HepG2 (cell line): ENCODE data around the gene INHBC. TPM values are rescaled to one million over a fixed set of nuclear protein-coding genes. Genes with fewer than 3 reads are reported as not detected.

Experiments used
- ATAC-seq: fragments of 200-7000 bp; cut with Tn5 transposase; 3 replicates; pipeline ENCODE4 v1.9.1; 2020; ENCODE audit warnings: mild to moderate bottlenecking, moderate library complexity
- BruUV-seq: library from RNA; stranded (reverse); fragments of 400-500 nt; replicated peaks from 2 replicates; lab custom pipeline; 2021; lab: Mats Ljungman, UMichigan
- CTCF ChIA-PET: fragments of 300-600 bp; formaldehyde crosslinking; extraction: SDS; loops from one replicate; lab custom pipeline; 2021; ENCODE audit warnings: low total read pairs, inconsistent platforms, low intra/inter-chr PET ratio; lab: Yijun Ruan, JAX
- POLR2A ChIA-PET: fragments of 350-600 bp; sonication (Branson Sonifier 250); formaldehyde crosslinking; loops from one replicate; lab custom pipeline; 2020; ENCODE audit warnings: antibody characterized with exemption, inconsistent platforms; lab: Yijun Ruan, JAX
- DNase-seq: peaks from one replicate; pipeline ENCODE4 v3.0.0-alpha.2; 2015; ENCODE audit warnings: low spot score
- FAIRE-seq: peaks from 3 replicates; lab custom pipeline; 2011; peaks lifted over from hg19 to GRCh38; lab: Jason Lieb, UNC
- H2AFZ ChIP-seq: one replicate; pipeline ENCODE4 v1.6.1; 2011; ENCODE audit warnings: low read length, inconsistent platforms
- H3K27ac ChIP-seq: fragments of 300-600 bp; 3 replicates; pipeline ENCODE4 v1.8.0; 2011; ENCODE audit warnings: mixed run types, mild to moderate bottlenecking, mixed read lengths, low read length, inconsistent platforms; ENCODE audit not compliant: insufficient read depth; ENCODE audit errors: extremely low read length
- H3K27me3 ChIP-seq, 2 experiments: fragments of 200-600 bp in 1 of 2; 2 replicates in 1 of 2; 3 replicates in 1 of 2; pipeline versions ENCODE4 v1.6.0 to v1.8.0; 2011; ENCODE audit warnings: low read length in 2 of 2, mild to moderate bottlenecking in 2 of 2, moderate library complexity in 2 of 2, inconsistent platforms in 1 of 2; ENCODE audit not compliant: insufficient read depth in 2 of 2, control insufficient read depth in 1 of 2
- H3K36me3 ChIP-seq, 2 experiments: fragments of 200-600 bp in 1 of 2; replicated peaks in 1 of 2; 2 replicates in 1 of 2; 3 replicates in 1 of 2; pipeline versions ENCODE4 v1.5.1 to v1.8.0; 2011; ENCODE audit warnings: low read length in 2 of 2, inconsistent platforms in 1 of 2; ENCODE audit not compliant: insufficient read depth in 2 of 2, control insufficient read depth in 1 of 2
- H3K4me1 ChIP-seq: 2 replicates; pipeline ENCODE4 v1.5.1; 2012; ENCODE audit warnings: low read length, inconsistent platforms; ENCODE audit not compliant: insufficient read depth
- H3K4me2 ChIP-seq: 2 replicates; pipeline ENCODE4 v1.6.0; 2011; ENCODE audit warnings: low read depth, low read length, inconsistent platforms
- H3K4me3 ChIP-seq, 3 experiments: fragments of 200-600 bp in 1 of 3; sonication (generic), shearing (Covaris generic) in 1 of 3; replicated peaks in 1 of 3; 2 replicates each; pipeline ENCODE4 v1.5.1; 2011 to 2016; ENCODE audit warnings: low read length in 3 of 3, inconsistent platforms in 2 of 3, low read depth in 2 of 3, mild to moderate bottlenecking in 2 of 3, control low read depth in 1 of 3, mixed read lengths in 1 of 3; ENCODE audit not compliant: insufficient read depth in 1 of 3
- H3K79me2 ChIP-seq: one replicate; pipeline ENCODE4 v1.6.1; 2011; ENCODE audit warnings: low read length, inconsistent platforms; ENCODE audit not compliant: insufficient read depth
- H3K9ac ChIP-seq: 2 replicates; pipeline ENCODE4 v1.6.0; 2011; ENCODE audit warnings: mild to moderate bottlenecking, low read depth, low read length, inconsistent platforms; ENCODE audit not compliant: insufficient read depth
- H3K9me3 ChIP-seq: 2 replicates; pipeline ENCODE4 v1.5.1; 2012; ENCODE audit warnings: mild to moderate bottlenecking, low read length
- H4K20me1 ChIP-seq: 2 replicates; pipeline ENCODE4 v1.6.0; 2011; ENCODE audit warnings: inconsistent platforms, mild to moderate bottlenecking, low read length, moderate library complexity; ENCODE audit not compliant: insufficient read depth
- ARID2 ChIP-seq: sonication (generic); formaldehyde crosslinking; IDR thresholded peaks from 2 replicates; pipeline ENCODE4 v1.8.1; 2022; ENCODE audit warnings: mild to moderate bottlenecking, missing genetic modification reagents, borderline replicate concordance
- ARNTL ChIP-seq: sonication (generic); formaldehyde crosslinking; IDR thresholded peaks from 2 replicates; pipeline ENCODE4 v1.4.0; 2020; ENCODE audit warnings: mild to moderate bottlenecking, missing genetic modification reagents
- ELF3 ChIP-seq: IDR thresholded peaks from 2 replicates; pipeline ENCODE4 v1.6.1; 2016; ENCODE audit warnings: missing genetic modification reagents, missing compliant biosample characterization
- GFI1 ChIP-seq: sonication (generic); formaldehyde crosslinking; IDR thresholded peaks from 2 replicates; pipeline ENCODE4 v1.5.0; 2020; ENCODE audit warnings: missing genetic modification reagents, mild to moderate bottlenecking, borderline replicate concordance
- HIVEP1 ChIP-seq: sonication (generic); formaldehyde crosslinking; IDR thresholded peaks from 2 replicates; pipeline ENCODE4 v1.4.0; 2020; ENCODE audit warnings: mild to moderate bottlenecking, missing genetic modification reagents
- KDM3A ChIP-seq: IDR thresholded peaks from 2 replicates; pipeline ENCODE4 v1.6.1; 2018; ENCODE audit warnings: low read depth, missing compliant biosample characterization
- NR2F1 ChIP-seq, 2 experiments: fragments of 450-650 bp in 1 of 2; formaldehyde crosslinking in 1 of 2; IDR thresholded peaks; 2 replicates each; pipeline versions ENCODE4 v1.5.0 to v1.6.1; 2016 to 2020; ENCODE audit warnings: mild to moderate bottlenecking in 1 of 2, missing compliant biosample characterization in 1 of 2, missing genetic modification reagents in 1 of 2, moderate library complexity in 1 of 2
- PLSCR1 ChIP-seq: sonication (generic); formaldehyde crosslinking; IDR thresholded peaks from 2 replicates; pipeline ENCODE4 v1.5.0; 2020; ENCODE audit warnings: missing genetic modification reagents, mild to moderate bottlenecking, borderline replicate concordance
- PRPF4 ChIP-seq: fragments of 200-400 bp; formaldehyde crosslinking; IDR thresholded peaks from 2 replicates; pipeline ENCODE4 v1.6.1; 2016; ENCODE audit warnings: low read length, low read depth; ENCODE audit not compliant: poor library complexity, severe bottlenecking
- YEATS4 ChIP-seq: sonication (generic); formaldehyde crosslinking; IDR thresholded peaks from 2 replicates; pipeline ENCODE4 v1.4.0; 2020; ENCODE audit warnings: missing genetic modification reagents, borderline replicate concordance
- ZFX ChIP-seq: sonication (generic); formaldehyde crosslinking; IDR thresholded peaks from 2 replicates; pipeline ENCODE4 v1.4.0; 2020; ENCODE audit warnings: mild to moderate bottlenecking, low read depth, missing genetic modification reagents, moderate library complexity
- ZNF44 ChIP-seq: sonication (generic); formaldehyde crosslinking; IDR thresholded peaks from 2 replicates; pipeline ENCODE4 v1.5.1; 2020; ENCODE audit warnings: mild to moderate bottlenecking, missing genetic modification reagents
- ZNF550 ChIP-seq: sonication (generic); formaldehyde crosslinking; IDR thresholded peaks from 2 replicates; pipeline ENCODE4 v1.4.0; 2020; ENCODE audit warnings: mild to moderate bottlenecking, missing genetic modification reagents, borderline replicate concordance
- ZNF775 ChIP-seq: sonication (generic); formaldehyde crosslinking; IDR thresholded peaks from 2 replicates; pipeline ENCODE4 v1.4.0; 2020; ENCODE audit warnings: missing genetic modification reagents, mild to moderate bottlenecking, moderate library complexity, borderline replicate concordance
- ZNF792 ChIP-seq: IDR thresholded peaks from 2 replicates; pipeline ENCODE4 v1.6.1; 2016
- ZNF878 ChIP-seq: sonication (generic); formaldehyde crosslinking; IDR thresholded peaks from 2 replicates; pipeline ENCODE4 v1.8.1; 2023; ENCODE audit warnings: mild to moderate bottlenecking, missing genetic modification reagents, moderate library complexity
- WGBS: methylation state at CpG from one replicate; pipeline ENCODE4 v1.1.6; 2017; ENCODE audit warnings: low lambda C conversion rate; 5-methylcytosine and 5-hydroxymethylcytosine counted together
- in situ Hi-C: cut with HindIII; loops from 2 replicates; pipeline ENCODE4 v1.10.0; 2017; ENCODE audit warnings: low pct_unique_long_range_greater_than_20kb; ENCODE audit not compliant: extremely low pct_ligation_motif_present
- intact Hi-C: fragments of 100-400 bp; cut with micrococcal nuclease; formaldehyde crosslinking; loops from one replicate; pipeline ENCODE4 v1.10.0; 2022; ENCODE audit not compliant: unreplicated experiment
- polyA plus RNA-seq, 8 experiments: library from polyadenylated mRNA; depleted of rRNA in 3 of 8; stranded (reverse) in 7 of 8; unstranded in 1 of 8; fragments of >200 nt; fragmentation: Illumina TruSeq in 4 of 8; extraction: Trizol in 4 of 8; gene quantifications; 2 replicates each; pipeline versions ENCODE4 v1.2.1 to v1.2.3, GENCODE V29; 2011 to 2016; ENCODE audit warnings: low read depth in 4 of 8, missing spikeins in 1 of 8, mixed read lengths in 1 of 8; ENCODE audit not compliant: insufficient read depth in 1 of 8
- total RNA-seq, 5 experiments: library from RNA; depleted of rRNA; stranded (reverse); fragments of >200 nt; fragmentation: Illumina TruSeq; extraction: Trizol; gene quantifications; 2 replicates each; pipeline ENCODE4 v1.2.3, GENCODE V29; 2016; ENCODE audit warnings: low read depth in 1 of 5
- TF ChIP-seq, protein P1 (sequence below), 2 experiments: sonication (generic) in 1 of 2; formaldehyde crosslinking in 1 of 2; IDR thresholded peaks; 2 replicates each; pipeline versions ENCODE4 v1.4.0 to v1.6.1; 2016 to 2020; ENCODE audit warnings: borderline replicate concordance in 1 of 2, low read depth in 1 of 2, mild to moderate bottlenecking in 1 of 2, missing genetic modification reagents in 1 of 2

Gene INHBC
- total and polyA plus RNA-seq, 2 of the 13 experiments (the other 11 are each of a cell fraction or from before 2014, with no cell fraction given), result 1.8 to 13.8 TPM

GRCh38 chr12:57385586-57385985 is 49.0 kb upstream of the INHBC start:
- BruUV-seq, result no TSS peak
- H3K4me1 ChIP-seq, result no peaks in the 10 kb centered on the region
- no peak overlapping the region for H3K9ac ChIP-seq
- intact Hi-C loops (no loop called here), in situ Hi-C loops (no loop called here)
- H3K4me3 ChIP-seq, result no peak overlapping the region
- no peaks in the 10 kb centered on the region for H3K27me3 ChIP-seq
- WGBS, result 90% methylated on average over 3 of the region's 3 CpGs
- ChIA-PET POLR2A (no interaction called here), CTCF (no interaction called here)
- ATAC-seq (no peak), DNase-seq (no peak), FAIRE-seq (no peak)
- H2AFZ ChIP-seq, result no peak overlapping the region
- TF ChIP-seq KDM3A (CRISPR knock-in tag) (no peak), PRPF4 (no peak), ELF3 (CRISPR knock-in tag) (no peak), ZFX (CRISPR knock-in tag) (no peak), ZNF775 (no peak), ZNF550 (CRISPR knock-in tag) (no peak), GFI1 (CRISPR knock-in tag) (no peak), HIVEP1 (no peak), ZNF878 (CRISPR knock-in tag) (no peak), YEATS4 (CRISPR knock-in tag) (no peak), ARID2 (CRISPR knock-in tag) (no peak), PLSCR1 (CRISPR knock-in tag) (no peak), NR2F1 (CRISPR knock-in tag; IDR thresholded peaks at IDR 0.05) (no peak), ARNTL (CRISPR knock-in tag) (no peak), ZNF792 (no peak), ZNF44 (CRISPR knock-in tag) (no peak)
- TF ChIP-seq, protein P1, sequence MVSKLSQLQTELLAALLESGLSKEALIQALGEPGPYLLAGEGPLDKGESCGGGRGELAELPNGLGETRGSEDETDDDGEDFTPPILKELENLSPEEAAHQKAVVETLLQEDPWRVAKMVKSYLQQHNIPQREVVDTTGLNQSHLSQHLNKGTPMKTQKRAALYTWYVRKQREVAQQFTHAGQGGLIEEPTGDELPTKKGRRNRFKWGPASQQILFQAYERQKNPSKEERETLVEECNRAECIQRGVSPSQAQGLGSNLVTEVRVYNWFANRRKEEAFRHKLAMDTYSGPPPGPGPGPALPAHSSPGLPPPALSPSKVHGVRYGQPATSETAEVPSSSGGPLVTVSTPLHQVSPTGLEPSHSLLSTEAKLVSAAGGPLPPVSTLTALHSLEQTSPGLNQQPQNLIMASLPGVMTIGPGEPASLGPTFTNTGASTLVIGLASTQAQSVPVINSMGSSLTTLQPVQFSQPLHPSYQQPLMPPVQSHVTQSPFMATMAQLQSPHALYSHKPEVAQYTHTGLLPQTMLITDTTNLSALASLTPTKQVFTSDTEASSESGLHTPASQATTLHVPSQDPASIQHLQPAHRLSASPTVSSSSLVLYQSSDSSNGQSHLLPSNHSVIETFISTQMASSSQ (IDR thresholded peaks at IDR 0.05; ENCODE audit: low read depth), result no peak
- TF ChIP-seq, protein P1 (CRISPR knock-in tag; IDR thresholded peaks at IDR 0.05; ENCODE audit: borderline replicate concordance), result no peak
- H4K20me1 ChIP-seq, result no peaks in the 10 kb centered on the region
- H3K36me3 ChIP-seq, result 0 out of 5 replicates have a peak, but pooled peaks cover 0 to 4% of the 10 kb centered on the region in 2 experiments
- H3K4me2 ChIP-seq, result no peak overlapping the region
- H3K9me3 ChIP-seq, result no peaks in the 10 kb centered on the region
- no peaks in the 10 kb centered on the region for H3K79me2 ChIP-seq
- no peak overlapping the region for H3K27ac ChIP-seq
